Fibroblast of mammary gland (primary cell): ENCODE data around the gene ZDHHC14.

Source experiments
- DNase-seq: peaks from one replicate; pipeline ENCODE4 v3.0.0-alpha.2; 2010; ENCODE audit warnings: low read depth
- H3K4me3 ChIP-seq: 2 replicates; pipeline ENCODE4 v1.5.1; 2011; ENCODE audit warnings: low read depth, mild to moderate bottlenecking, low read length, moderate library complexity; ENCODE audit not compliant: control insufficient read depth
- CTCF ChIP-seq: conservative IDR thresholded peaks from 2 replicates; pipeline ENCODE4 v1.5.1; 2011; ENCODE audit warnings: low read depth, low read length, inconsistent platforms; ENCODE audit not compliant: control insufficient read depth, insufficient read depth

Gene ZDHHC14

GRCh38 chr6:157552820-157553485 is 172.0 kb downstream of the ZDHHC14 start:
- H3K4me3 ChIP-seq = no peak overlapping the region
- no peak for DNase-seq
- no peak for TF ChIP-seq CTCF

GRCh38 chr6:157554747-157555146 is 173.8 kb downstream of the ZDHHC14 start:
- no peak for TF ChIP-seq CTCF
- H3K4me3 ChIP-seq = no peak overlapping the region
- no peak for DNase-seq

GRCh38 chr6:157555455-157556143 is 174.6 kb downstream of the ZDHHC14 start:
- no peak overlapping the region for H3K4me3 ChIP-seq
- no peak for DNase-seq
- no peak for TF ChIP-seq CTCF

- H3K4me3 ChIP-seq = no peak overlapping the region
- TF ChIP-seq CTCF = no peak
- no peak for DNase-seq
Observed at GRCh38 chr6:157556144-157556645, 175.2 kb downstream of the ZDHHC14 start.

GRCh38 chr6:157556671-157557430 is 175.9 kb downstream of the ZDHHC14 start:
- TF ChIP-seq CTCF = no peak
- H3K4me3 ChIP-seq = no peak overlapping the region
- DNase-seq = no peak

GRCh38 chr6:157557559-157557958 is 176.6 kb downstream of the ZDHHC14 start:
- H3K4me3 ChIP-seq = no peak overlapping the region
- TF ChIP-seq CTCF = no peak
- DNase-seq = no peak
